22Rv1 (cell line): ENCODE data around the gene HIC1.

ENCODE experiments used
- CTCF ChIP-seq: fragments of 450-650 bp; IDR thresholded peaks from 2 replicates; pipeline ENCODE4 v1.5.1; 2017; ENCODE audit warnings: mild to moderate bottlenecking
- ZFX ChIP-seq: fragments of 450-650 bp; IDR thresholded peaks from 2 replicates; pipeline ENCODE4 v1.6.1; 2017; ENCODE audit warnings: antibody characterized with exemption, borderline replicate concordance

- no peak for TF ChIP-seq CTCF
- no peak for TF ChIP-seq ZFX
These were observed 26.2 kb upstream of the HIC1 start for GRCh38 chr17:2028737-2029136.
